AG20443 (cell line): ENCODE data around the gene COG8.
"Not testable (repeated sequence)": the region's sequence is repeated elsewhere in the genome, so short reads cannot be mapped to it uniquely, and the experiment has no call there.

Source experiments
- DNase-seq: peaks from one replicate; pipeline ENCODE4 v3.0.0; 2012; ENCODE audit warnings: low spot score, mixed read lengths

The COG8 gene, protein sequence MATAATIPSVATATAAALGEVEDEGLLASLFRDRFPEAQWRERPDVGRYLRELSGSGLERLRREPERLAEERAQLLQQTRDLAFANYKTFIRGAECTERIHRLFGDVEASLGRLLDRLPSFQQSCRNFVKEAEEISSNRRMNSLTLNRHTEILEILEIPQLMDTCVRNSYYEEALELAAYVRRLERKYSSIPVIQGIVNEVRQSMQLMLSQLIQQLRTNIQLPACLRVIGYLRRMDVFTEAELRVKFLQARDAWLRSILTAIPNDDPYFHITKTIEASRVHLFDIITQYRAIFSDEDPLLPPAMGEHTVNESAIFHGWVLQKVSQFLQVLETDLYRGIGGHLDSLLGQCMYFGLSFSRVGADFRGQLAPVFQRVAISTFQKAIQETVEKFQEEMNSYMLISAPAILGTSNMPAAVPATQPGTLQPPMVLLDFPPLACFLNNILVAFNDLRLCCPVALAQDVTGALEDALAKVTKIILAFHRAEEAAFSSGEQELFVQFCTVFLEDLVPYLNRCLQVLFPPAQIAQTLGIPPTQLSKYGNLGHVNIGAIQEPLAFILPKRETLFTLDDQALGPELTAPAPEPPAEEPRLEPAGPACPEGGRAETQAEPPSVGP

DNA sequence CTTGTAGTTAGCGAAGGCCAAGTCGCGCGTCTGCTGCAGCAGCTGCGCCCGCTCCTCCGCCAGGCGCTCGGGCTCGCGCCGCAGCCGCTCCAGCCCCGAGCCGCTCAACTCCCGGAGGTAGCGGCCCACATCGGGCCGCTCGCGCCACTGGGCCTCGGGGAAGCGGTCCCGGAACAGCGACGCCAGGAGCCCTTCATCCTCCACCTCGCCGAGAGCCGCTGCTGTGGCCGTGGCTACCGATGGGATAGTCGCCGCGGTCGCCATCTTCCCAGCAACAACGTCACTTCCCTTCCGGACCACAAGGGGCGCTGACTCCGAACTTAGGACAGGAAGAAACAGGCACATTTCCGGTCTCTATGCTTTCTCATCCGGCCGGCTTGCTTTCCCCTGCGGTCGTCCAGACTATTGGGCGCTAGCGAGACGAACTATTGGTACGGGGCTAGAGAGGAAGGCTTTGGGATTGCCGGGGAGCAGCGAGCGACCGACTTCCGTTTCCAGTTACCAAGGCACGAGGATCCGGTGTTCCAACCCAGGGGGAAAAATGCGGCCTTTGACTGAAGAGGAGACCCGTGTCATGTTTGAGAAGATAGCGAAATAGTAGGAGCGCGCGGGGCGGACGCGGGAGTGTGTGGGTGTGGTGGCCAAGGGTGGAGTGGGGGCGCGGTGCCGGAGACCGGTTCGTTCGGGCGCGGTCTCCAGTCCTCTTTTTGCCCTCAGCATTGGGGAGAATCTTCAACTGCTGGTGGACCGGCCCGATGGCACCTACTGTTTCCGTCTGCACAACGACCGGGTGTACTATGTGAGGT lies at the start of gene COG8, which contains the start of gene NIP7:
Gene COG8 (minus strand): TSS at position 276 of the 806 bp plus-strand sequence. CDS start 12 bp downstream, at position 264.
Gene NIP7 (plus strand): TSS at position 484 of the 806 bp plus-strand sequence. CDS start 58 bp downstream, at position 542.
- peak; percentile 96 for DNase-seq

DNA sequence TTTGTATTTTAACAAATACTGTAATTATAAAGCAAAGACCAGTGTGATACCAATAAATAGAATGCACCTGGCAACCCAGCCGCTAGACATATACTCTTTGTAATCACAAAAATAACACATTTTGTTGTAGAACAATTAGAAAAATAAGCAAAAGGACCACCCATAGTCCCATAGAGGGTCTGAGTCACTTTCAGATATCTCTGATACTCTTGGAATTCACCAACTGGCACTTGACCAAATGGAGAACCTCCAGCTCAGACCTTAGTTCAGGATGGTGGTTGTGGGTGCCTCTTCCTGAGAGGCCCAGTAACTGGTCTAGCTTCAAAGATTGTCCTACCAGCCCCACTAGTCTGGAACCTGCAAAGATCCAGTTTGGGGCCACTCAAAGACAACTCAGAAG lies 47.2 kb upstream of the COG8 start:
- DNase-seq = no peak

DNA sequence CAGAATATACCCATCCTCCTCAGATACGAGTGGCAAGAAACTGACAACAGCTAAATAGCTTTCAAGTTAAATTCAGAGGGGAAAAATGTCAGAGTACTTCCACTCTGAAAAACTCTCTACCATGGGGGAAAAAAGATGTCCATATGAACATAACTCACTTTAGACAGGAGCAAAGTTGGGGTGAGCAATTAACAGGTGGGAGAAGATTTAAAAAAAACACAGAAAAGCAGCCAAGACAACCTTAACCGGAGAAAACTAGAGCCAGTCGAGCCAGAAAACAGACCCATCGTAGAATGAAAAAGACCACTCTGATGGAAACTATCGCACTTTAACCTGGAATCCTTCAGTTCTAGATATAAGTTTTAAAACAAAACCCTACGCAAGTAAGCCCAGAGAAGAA lies 45.6 kb upstream of the COG8 start:
- no peak for DNase-seq

DNA sequence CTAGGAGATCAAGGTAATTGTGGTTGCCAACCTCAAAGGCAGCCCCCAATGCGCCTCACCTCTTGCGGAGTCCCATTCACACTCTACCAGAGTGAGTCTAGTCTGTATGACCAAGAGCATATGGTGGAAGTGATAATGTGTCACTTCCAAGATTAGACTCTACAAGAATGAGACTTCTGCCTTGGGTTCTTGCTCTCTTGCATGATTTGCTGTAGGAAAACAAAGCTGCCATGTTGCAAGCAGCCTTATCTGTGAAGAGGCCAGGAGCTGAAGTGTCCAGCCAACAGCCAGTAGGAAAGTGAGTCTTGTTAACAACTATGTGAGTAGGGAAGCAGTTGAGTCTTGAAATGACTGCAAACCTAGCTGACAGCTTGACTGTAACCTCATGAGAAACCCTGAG lies 43.1 kb upstream of the COG8 start:
- no peak for DNase-seq

DNA sequence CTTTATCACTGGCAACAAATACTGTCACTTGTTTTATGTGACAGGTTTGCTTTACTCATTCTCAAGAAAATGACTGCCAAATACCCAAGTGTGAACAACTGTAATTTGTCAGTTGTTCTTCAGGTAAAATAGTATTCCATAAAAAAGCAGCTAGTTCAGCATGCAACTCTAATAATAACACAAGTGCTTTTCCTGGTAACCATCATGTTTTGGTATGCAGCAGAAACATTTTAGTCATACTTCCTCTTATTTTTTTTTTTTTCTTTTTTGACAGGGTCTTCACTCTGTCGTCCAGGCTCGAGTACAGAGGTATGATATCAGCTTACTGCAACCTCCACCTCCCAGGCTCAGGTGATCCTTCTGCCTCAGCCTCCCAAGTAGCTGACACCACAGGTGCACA lies 41.9 kb upstream of the COG8 start:
- no peak for DNase-seq

DNA sequence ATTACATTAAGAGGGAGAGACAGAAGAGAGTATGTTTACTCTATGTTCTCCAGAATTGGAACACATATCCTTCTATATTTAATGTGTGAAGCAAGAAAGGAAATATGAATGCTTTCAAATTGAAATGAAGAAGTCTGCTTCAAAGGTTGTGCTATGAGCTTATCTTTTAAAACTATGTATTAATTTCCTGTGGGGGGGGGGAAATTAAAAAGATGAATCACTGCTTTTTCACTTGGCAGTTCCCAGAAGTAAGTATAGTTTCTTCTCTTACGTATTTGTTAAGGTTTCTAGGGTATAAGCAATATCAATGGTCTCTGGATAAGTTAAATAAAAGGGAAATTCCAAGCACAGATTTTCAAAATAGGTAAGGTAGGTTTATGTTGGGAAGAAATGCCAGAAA lies 39.4 kb upstream of the COG8 start:
- DNase-seq = no peak

DNA sequence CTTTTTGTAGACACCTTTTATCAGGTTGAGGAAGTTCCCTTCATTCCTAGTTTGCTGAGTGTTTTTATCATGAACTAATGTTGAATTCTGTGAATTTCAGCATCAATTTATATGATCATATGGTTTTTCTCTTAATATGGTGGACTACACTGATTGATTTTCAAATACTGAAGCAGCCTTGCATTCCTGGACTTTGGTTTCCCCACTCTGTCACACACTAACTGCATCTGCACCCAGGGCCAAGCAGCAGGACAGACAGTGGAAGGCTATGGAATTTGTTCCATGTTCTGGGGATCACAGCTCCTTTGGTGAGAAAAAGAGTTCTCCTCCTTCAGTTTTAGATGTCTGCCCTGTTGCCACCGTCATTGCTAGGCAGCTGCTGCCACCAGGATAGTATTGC lies 38.7 kb upstream of the COG8 start:
- no peak for DNase-seq

DNA sequence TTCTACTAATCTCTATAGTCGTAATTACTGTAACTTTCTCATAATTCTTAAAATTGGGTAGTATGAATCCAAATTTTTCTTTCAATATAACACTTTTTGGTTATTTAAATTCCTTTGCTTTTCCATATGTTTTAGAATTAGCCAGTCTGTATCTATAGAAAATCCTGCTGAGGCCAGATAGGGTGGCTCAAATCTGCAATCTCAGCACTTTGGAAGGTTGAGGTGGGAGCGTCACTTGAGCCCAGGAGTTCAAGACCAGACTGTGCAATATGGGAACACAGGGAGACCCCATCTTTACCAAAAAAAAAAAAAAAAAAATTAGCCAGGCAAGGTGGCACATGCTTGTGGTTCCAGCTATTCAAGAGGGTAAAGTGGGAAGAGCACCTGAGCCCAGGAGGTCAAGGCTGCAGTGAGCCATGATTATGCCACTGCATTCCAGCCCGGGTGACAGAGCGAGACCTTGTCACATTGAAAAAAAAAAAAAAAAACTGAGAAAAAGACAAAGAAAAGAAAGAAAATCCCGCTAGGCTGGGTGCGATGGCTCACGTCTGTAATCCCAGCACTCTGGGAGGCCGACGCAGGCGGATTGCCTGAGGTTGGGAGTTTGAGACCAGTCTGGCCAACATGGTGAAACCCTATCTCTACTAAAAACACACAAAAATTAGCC lies 37.2 kb upstream of the COG8 start:
- no peak for DNase-seq

DNA sequence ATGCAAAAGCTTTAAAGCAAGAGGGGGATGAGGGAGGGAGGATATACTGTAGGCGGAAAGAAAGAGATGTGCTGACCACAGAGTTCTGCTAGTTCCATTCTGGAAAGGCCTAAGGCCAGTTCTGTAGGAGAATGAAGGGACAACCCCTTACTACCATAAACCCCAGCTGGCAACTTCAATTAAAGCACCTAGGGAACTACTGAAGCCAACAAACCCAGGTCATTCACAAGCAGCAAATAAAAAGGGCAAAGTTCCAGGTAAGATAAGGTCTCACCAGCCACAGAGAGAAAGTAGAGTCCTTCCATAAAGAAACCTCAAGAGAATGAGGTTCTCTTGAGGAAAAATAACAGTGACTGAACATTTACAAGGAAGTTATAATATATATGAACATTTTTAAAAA lies 33.7 kb upstream of the COG8 start:
- DNase-seq = no peak

DNA sequence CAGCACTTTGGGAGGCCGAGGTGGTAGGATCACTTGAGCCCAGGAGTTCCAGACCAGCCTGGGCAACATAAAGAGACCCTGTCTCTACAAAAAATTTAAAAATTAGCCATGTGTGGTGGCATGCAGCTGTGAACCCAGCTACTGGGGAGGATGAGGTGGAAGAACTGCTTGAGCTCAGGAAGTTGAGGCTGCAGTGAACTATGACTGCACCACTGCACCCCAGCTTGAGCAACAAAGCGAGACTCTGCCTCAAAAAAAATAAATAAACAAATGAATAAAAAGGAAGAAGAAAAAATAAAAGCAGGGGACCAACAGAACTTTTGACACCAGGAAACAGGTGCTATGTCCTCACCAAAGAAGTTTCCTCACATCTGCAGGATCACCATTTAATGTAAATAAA lies 32.2 kb upstream of the COG8 start:
- DNase-seq = no peak

DNA sequence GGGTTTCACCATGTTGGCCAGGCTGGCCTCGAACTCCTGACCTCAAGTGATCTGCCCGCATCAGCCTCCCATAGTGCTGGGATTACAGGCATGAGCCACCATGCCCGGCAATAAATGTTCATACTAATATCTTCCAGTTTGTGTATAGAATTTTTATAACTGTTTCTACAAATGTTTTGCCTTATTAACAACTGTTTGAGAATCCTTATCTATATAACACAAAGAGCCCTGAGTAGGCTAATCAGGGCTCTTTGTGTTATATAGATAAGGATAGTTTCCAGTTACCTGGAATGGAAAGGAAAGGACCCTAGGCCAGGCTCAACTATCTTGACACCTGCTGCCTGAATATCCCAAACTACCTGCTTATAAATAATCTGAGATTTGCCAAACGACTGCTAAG lies 29.5 kb upstream of the COG8 start:
- DNase-seq = no peak

DNA sequence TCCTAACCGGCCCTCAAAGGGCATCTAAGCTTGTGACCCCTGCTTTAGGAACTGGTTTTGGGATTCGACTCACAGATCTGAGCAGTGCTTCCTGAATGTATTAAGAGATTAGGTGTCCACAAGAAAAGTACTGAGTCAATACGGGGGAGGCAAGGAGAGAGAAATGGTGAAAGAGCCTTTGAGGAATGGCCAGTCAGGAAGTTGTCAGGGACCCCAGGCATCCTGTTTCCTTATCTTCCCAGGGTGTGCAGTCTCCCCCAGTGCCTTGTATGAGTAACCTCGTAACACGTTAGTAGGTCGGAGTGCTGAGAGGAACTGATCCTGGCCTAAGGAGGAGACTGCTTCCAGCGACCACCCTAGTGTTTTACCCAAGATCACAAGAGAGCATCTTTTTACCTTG lies 28.6 kb upstream of the COG8 start:
- DNase-seq = no peak

DNA sequence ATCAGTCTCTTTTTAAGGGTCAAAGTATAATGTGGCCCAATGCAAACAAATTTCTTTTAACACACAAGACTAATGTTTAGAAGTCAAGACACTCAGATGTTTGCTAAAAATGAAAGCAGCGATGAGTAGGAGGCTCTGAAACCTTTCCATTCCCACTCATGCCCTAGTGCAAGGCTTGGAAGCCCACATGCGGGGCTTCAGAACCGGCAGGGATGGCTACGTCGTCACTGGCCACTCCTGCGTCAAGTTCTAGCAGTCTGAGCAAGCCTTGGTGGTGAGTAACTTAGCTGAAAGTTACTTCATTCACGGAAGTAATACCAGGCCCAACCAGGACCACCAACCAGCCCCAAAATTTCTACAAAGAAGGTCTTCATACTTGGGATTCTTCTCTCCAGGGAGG lies 27.1 kb upstream of the COG8 start:
- DNase-seq = no peak

DNA sequence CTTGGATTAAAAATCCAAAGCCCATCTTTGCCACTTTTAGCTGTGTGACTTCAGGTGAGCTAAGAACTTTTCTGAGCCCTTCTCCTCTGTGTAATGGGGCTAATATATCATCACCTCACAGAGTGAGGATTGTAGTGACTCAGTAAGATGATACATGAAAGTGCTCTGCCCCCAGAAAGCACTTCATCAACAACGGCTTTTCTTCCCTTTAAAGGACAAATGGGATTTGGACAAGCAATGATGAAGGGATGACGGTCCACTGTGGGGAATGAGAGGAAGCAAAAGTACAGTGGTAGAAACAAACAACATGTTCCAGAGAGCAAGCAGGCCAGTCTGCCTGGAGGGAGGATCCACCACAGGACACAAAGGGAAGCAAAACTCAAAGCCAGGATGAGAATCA lies 26.5 kb upstream of the COG8 start:
- no peak for DNase-seq

DNA sequence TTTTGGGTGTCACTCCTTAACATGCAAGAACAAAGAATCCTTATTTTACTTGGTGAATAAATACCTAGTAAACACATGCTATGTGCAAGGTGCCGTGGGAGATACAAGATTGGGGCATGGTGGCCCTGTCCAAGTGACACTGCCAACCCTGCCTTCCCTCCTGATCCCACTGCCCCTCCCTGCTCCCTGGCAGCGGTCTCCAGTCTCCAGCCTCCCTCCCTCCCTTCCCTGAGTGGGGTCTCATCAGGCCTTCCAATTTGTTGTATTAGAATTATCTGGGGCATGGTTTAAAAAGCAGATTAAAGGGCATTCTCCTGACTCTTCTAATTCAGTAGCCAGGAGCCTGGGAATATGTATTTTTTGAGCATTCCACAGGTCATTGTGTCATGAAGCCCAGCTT lies 24.7 kb upstream of the COG8 start:
- DNase-seq = no peak

DNA sequence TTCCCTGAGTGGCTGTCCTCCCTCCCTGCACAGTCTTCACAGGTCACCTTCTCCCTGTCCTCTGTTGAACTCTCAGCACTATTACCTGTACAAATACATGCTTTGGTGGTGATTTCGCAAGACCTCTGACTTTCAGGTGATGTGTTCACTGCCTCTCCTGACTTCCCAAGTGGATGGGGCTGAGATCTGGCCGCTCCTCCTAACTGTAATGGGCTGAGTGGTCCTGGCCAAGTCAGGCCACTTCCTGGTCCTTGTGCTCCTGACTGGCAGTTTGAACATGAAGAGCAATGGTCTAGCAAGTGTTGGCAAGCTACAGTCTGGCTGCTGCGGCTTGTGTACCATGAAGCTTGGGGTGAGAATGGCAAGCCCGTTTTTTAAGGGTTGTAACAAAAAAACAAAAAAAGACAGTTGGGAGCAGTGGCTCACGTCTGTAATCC lies 23.9 kb upstream of the COG8 start:
- DNase-seq = no peak

DNA sequence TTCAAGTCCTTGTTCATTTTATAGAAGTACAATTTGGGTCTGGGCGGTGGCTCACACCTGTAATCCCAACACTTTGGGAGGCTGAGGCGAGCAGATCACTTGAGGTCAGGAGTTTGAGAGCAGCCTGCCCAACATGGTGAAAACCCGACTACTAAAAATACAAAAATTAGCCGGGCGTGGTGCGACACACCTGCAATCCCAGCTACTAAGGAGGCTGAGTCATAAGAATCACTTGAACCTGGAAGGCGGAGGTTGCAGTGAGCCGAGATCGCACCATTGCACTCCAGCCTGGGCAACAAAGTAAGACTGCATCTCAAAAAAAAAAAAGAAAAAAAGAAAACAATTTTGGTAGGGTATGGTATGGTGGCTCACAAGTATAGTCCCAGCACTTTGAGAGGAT lies 20.7 kb upstream of the COG8 start:
- not testable (repeated sequence) for DNase-seq

DNA sequence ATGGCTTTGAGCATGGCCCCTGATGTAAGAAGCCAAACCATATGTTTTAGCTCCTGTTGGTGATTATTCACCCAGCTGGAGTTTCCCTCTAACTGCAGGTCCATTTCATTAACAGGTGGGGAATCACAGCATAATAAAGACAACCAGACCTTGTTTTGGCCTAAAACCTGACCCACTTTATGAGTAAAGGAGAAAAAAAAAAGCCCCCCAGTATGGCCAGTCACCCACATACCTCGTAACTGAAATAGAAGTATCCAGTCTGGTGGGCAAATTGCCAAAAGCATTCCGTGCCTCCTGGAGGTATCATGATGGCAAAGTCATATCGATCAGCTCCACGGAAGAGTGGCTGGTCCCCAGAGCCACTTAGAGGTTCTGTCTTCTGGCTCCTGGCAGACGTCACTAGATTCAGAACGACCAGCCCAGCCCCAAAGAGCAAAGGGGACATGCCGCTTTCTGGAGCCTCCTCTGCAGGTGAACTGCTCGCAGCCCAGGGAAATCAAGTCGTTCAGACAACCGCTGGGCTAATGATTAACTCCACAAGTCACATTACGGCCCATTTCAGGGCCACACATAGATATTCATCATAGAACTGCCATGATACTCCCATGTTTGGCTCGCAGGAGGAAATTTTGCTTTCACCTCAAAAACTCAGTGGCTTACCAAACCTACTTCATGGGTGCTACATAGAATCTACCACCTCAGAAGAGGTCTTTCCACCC lies 12.1 kb upstream of the COG8 start, which contains the start of gene TMED6:
Gene TMED6 (minus strand): TSS at position 478 of the 719 bp plus-strand sequence. CDS start 33 bp downstream, at position 445.
- no peak for DNase-seq

DNA sequence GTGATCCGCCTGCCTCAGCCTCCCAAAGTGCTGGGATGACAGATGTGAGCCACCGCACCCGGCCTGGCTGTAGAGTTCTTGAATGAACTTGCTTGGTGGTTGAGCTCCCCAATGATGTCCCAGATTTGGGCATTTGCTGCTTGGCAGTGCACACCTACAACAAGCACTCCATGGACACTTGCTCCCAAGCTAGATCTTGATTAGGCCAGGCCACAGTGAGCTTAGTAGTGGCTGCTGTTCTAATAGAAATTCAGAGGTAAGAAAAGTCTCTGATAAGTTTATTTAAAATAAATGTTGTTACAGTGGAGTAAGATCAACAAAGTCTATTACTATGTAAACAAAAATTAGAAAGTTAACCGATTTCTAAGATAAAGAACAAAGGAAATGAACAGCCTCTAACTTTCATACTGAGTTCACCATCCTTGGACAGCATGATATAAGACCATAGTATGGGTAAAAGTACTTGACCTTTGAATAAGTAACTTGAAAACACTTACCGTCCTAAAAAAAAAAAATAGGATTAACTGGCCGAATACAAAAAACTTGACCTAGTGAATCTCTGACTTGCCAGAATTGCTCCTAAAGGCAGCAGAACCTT lies 11.3 kb upstream of the COG8 start:
- DNase-seq = no peak

DNA sequence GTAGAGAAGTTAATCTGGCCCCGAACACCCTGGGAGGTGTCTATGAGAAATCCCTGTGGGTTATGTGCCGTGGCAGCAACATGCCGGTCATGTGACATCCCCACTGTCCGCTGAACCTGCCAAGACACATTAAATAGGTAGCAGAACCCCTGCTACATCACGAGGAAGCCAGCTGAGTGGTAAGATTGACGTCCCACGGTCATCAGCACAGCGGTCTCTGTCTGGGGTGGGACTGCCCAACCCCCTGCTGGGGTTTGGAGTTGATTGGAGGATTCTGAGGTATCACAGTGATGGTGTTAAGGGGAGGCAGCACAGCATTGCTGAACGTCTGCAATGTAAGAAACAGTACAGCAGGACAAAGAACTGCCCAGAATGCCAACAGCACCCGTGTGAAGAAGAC lies 10.2 kb upstream of the COG8 start:
- no peak for DNase-seq

DNA sequence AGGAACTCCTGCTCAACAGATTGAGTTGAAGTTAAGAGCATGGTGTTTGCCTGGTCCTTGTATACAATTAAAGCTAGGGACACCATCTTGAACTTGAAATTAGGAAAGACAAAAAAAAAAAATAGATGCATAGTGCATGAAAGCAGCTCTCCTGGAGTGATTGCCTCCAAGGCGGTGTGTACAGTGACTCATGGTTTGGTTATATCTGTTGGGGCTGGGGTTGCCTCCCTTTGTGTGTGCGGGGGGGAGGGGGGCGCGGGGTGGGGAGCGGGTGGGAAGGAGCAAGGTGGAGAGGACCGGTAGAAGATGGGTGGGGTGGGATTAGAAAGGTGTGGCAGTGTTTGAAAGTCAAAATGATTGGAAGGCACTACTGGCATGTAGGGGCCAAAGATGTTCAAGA lies 8.9 kb upstream of the COG8 start:
- DNase-seq = no peak
